NCI-H1694 (cell line): ENCODE data around the gene LDLR.

Source experiments
- DNase-seq: peaks from one replicate; lab custom pipeline; 2025; lab: John Stamatoyannopoulos, UW

LDLR gene

GRCh38 chr19:11089254-11090013 lies at the start of gene LDLR:
Gene LDLR, plus strand, starts transcription at chr19:11089463. Its CDS starts 86 bp downstream, at chr19:11089549.
- peak; percentile 80 for DNase-seq

GRCh38 chr19:11041194-11041593 lies 48.1 kb upstream of the LDLR start:
- DNase-seq, result no peak

- DNase-seq, result no peak
Observed at GRCh38 chr19:11041966-11042627, 47.2 kb upstream of the LDLR start.

GRCh38 chr19:11044431-11044830 lies 44.8 kb upstream of the LDLR start:
- DNase-seq, result no peak

- DNase-seq, result no peak
Observed at GRCh38 chr19:11045536-11045935, 43.7 kb upstream of the LDLR start.

GRCh38 chr19:11046605-11047354 lies 42.5 kb upstream of the LDLR start:
- no peak for DNase-seq

- DNase-seq, result no peak
Observed at GRCh38 chr19:11047866-11048265, 41.4 kb upstream of the LDLR start.

GRCh38 chr19:11050323-11051114 lies 38.7 kb upstream of the LDLR start:
- no peak for DNase-seq

- DNase-seq, result no peak
Observed at GRCh38 chr19:11053817-11054195, 35.5 kb upstream of the LDLR start.

- DNase-seq, result no peak
Observed at GRCh38 chr19:11054200-11054599, 35.1 kb upstream of the LDLR start.

GRCh38 chr19:11054628-11055027 lies 34.6 kb upstream of the LDLR start:
- DNase-seq, result no peak

- no peak for DNase-seq
Observed at GRCh38 chr19:11058246-11059030, 30.8 kb upstream of the LDLR start.

- no peak for DNase-seq
Observed at GRCh38 chr19:11059511-11060358, 29.5 kb upstream of the LDLR start.

GRCh38 chr19:11061952-11062351 lies 27.3 kb upstream of the LDLR start:
- no peak for DNase-seq

GRCh38 chr19:11063434-11063833 lies 25.8 kb upstream of the LDLR start:
- DNase-seq, result no peak

GRCh38 chr19:11064831-11065303 lies 24.4 kb upstream of the LDLR start:
- DNase-seq, result no peak

GRCh38 chr19:11066326-11066725 lies 22.9 kb upstream of the LDLR start:
- no peak for DNase-seq

GRCh38 chr19:11067356-11068113 lies 21.7 kb upstream of the LDLR start:
- DNase-seq, result no peak

- no peak for DNase-seq
Observed at GRCh38 chr19:11069561-11069960, 19.7 kb upstream of the LDLR start.
